HG02759 (cell line): ENCODE data around the gene DCBLD1.

Experiments
- ATAC-seq: cut with Tn5 transposase; IDR thresholded peaks from one replicate; pipeline ENCODE4 v1.9.1; 2021; ENCODE audit warnings: mild to moderate bottlenecking, moderate library complexity; ENCODE audit not compliant: unreplicated experiment

Gene DCBLD1

DNA sequence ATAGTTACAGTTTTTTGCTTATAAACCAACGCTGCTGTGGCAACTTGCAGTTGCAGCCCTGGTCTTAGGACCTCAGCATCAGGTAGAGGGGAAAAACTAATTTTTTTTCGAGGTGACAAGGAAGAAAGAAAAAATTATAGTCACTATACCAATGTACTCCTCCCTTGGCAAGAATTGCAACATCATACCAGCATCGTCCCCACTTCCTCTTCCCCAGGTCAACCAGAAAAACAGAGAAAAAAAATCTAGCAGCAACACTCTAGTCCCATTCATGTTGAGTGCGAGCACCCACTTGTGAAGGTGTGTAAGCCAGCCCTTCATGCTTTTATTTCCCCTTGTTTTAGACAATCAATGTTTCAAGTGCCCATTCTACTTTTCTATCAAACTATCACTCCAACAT, 13.1 kb upstream of the DCBLD1 start:
- no peak for ATAC-seq

DNA sequence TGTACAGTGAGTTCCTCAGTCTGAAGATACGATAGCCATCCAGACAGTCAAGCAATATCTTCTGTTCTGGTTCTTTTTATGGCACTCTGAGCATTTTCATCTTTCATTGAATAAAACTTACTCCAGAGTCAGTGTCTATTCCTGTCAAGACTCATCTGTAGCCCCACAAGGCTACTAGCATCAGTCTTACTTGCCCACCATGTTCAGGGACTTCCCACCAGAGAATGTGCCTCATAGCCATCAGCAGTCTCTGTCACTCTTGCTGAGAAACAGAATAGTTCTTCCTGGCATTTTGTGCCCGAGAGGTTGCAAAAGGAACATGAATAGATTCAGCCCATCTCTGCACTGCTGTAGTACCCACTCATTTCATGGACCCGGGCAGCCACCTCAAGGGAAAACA, 12.7 kb upstream of the DCBLD1 start:
- no peak for ATAC-seq

DNA sequence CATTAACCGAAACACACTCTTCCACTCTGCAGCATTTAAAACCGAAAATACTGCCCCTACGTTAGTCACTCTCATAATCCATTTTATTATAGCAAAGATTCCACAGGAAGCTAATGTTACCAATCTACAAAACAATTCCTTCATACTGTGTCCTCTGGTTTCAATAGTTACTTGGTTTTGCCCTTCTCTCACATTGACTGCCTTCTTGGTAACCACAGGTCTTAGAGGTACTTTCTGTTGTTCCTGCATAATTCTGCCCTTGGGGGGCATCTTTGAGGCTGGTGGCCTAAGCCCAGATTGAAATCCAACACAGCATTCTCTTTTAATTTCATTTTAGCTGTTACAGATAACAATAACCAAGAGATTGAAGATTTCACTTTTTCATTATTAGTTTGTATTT, 9.8 kb upstream of the DCBLD1 start:
- no peak for ATAC-seq

DNA sequence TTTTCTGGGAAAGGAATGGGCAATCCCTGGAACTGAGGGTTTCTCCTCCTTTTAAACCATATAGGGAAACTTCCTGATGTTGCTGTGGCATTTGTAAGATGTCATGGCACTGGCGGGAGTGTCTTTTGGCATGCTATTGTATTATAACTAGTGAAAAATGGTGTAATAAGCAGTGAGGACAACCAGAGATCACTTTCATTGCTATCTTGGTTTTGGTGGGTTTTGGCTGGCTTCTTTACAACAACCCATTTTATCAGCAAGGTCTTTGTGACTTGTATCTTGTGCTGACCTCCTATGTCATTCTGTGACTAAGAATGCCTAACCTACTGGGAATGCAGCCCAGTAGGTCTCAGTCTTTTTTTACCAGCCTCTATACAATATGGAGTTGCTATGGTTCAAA, 9.1 kb upstream of the DCBLD1 start:
- no peak for ATAC-seq

- ATAC-seq: no peak
These were observed 4.3 kb upstream of the DCBLD1 start for GRCh38 chr6:117477988-117478852.

- no peak for ATAC-seq
These were observed 3.6 kb upstream of the DCBLD1 start for GRCh38 chr6:117478853-117479231.

DNA sequence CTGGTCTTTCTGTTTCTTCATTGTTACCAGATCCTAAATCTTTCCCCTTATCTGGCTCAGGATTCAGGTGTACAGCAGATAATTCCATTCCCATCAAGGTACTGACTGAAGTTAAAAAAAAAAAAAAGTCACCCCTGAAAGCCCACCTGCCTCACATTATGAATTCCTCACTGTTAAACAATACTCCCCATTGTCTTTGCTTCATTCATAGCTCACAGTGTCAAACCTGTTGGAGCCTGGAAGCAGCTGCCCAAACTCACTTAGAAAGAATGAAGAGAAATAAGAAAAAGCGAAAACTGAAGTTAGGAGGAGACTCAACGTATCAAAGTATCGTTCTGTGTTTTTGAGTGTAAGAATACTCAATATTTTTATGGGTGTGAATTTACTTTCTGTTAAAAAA, 1.8 kb upstream of the DCBLD1 start:
- no peak for ATAC-seq

GRCh38 chr6:117481278-117481925, 1.1 kb upstream of the DCBLD1 start:
- ATAC-seq: no peak

DNA sequence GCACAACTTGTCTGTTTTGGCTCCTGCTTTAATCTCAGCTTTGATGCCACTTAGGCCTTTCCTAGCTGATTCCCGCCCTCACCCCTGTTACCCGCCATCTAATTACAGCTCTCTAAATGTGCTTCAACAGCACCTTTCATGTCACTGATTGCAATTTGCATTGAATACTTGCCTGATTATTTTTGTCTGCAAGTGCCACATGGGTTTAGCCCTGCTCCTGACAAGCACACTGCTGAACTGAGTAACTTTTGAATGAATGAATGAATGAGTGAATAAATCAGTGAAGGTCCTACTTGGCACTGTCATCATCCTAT, 591 bp upstream of the DCBLD1 start:
- ATAC-seq: no peak

- no peak for ATAC-seq
These were observed 650 bp downstream of the DCBLD1 start for GRCh38 chr6:117483004-117483644.

- ATAC-seq: no peak
These were observed 1.2 kb downstream of the DCBLD1 start for GRCh38 chr6:117483645-117484016.

- ATAC-seq: no peak
These were observed 1.7 kb downstream of the DCBLD1 start for GRCh38 chr6:117484052-117484646.

DNA sequence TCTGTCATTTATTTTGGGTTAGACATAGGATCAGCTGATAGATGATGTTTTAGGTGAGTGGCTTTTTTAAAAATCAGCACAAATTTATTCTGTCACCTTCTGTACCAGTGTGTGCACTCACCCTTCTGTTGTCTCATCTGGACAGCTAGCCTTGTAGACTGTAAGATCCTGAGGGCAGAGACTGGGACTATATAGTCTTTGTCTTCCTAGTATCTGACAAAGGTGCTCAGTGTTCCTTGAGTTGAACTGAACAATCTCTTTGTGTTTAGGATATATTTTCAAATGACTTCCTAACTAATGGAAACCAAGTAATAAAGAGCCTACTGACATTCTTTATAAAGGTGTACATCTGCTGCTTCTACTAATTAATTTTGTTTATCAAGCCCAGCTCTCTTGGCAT, 3.0 kb downstream of the DCBLD1 start:
- ATAC-seq: no peak

- no peak for ATAC-seq
These were observed 5.3 kb downstream of the DCBLD1 start for GRCh38 chr6:117487821-117488220.

DNA sequence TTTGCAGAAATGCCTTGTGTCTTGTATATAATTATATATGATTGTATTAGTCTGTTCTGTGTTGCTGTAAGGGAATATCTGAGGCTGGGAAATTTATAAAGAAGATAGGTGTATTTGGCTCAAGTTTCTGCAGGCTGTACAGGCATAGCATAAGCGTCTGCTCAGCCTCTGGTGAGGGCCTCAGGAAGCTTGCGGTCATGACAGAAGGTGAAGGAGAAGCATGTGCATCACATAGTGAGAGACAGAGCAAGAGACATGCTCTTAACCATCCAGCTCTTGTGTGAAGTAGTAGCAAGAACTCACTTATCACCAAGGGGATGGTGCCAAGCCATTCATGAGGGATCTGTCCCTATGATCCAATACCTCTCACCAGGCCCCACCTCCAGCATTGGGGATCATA, 6.5 kb downstream of the DCBLD1 start:
- ATAC-seq: no peak

- no peak for ATAC-seq
These were observed 9.4 kb downstream of the DCBLD1 start for GRCh38 chr6:117491916-117492315.

DNA sequence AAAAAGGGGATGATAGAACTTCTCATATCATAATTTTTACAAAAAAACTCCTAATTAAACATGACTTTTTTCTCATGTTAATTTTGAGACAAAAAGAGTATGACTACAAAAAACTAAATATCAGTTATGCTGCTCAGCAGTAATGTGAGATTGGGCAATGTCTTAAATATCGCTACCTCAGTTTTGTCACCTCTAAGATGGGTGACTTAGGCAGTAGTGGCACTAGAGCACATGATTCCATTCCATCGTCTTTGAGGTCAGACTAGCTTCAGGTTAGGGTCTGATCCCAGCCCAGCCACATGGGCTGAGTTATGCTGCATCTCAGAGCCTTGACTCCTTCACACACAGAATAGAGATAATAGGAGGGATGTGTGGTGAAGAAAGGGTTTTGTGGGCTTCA, 11.0 kb downstream of the DCBLD1 start:
- no peak for ATAC-seq

DNA sequence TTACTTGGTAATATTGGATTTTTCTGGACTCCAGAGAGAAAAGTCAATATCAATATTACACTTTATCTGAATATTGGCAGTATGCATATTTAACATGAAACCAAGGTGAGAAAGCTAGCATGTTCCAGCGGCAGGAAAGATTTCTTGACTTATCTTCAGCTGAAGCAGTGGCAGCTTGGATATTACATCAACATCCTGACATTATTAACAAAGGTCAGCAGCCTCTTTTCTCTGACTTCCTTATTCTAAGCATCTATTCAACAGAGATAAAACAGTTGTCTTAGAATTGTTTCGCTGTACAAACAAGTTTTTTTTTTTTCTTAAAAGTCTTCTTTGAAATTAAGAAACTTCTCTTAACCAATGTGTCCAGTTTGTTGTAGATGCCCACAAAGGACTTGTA, 11.8 kb downstream of the DCBLD1 start:
- no peak for ATAC-seq

- no peak for ATAC-seq
These were observed 12.3 kb downstream of the DCBLD1 start for GRCh38 chr6:117494694-117495318.

- ATAC-seq: no peak
These were observed 13.0 kb downstream of the DCBLD1 start for GRCh38 chr6:117495425-117495824.

GRCh38 chr6:117495869-117496268, 13.4 kb downstream of the DCBLD1 start:
- no peak for ATAC-seq
